Measurements from ENCODE around the gene TMEM141.

Gene TMEM141

GRCh38 chr9:136748666-136749611 lies 42.2 kb upstream of the TMEM141 start:
- H3K27me3 ChIP-seq (replicated peaks; ENCODE audit: control insufficient read depth, insufficient read depth, low read length) = no peaks in the 10 kb centered on the region; the same call in 1 of the 2 replicates

GRCh38 chr9:136750526-136750925 lies 40.6 kb upstream of the TMEM141 start:
- H3K4me3 ChIP-seq (replicated peaks; ENCODE audit: low read depth, low read length) = no peak overlapping the region
- no peaks in the 10 kb centered on the region; the same call in 1 of the 2 replicates for H3K27me3 ChIP-seq (replicated peaks; ENCODE audit: control insufficient read depth, insufficient read depth, low read length)
- no peak for TF ChIP-seq CTCF (IDR thresholded peaks at IDR 0.05; ENCODE audit: insufficient read depth, low read length, poor library complexity, severe bottlenecking)
- no peak for DNase-seq (ENCODE audit: extremely low read depth, insufficient read length)
- H3K36me3 ChIP-seq (ENCODE audit: control insufficient read depth, insufficient read depth, low read length) = no peaks in the 10 kb centered on the region

More at GRCh38 chr9:136748666-136749611, 42.2 kb upstream of the TMEM141 start:
- H3K36me3 ChIP-seq (ENCODE audit: control insufficient read depth, insufficient read depth, low read length) = no peaks in the 10 kb centered on the region
- TF ChIP-seq CTCF (IDR thresholded peaks at IDR 0.05; ENCODE audit: insufficient read depth, low read length, poor library complexity, severe bottlenecking) = no peak
- H3K4me3 ChIP-seq (replicated peaks; ENCODE audit: low read depth, low read length) = no peak overlapping the region
- no peak for DNase-seq (ENCODE audit: extremely low read depth, insufficient read length)

GRCh38 chr9:136751244-136751643 lies 39.9 kb upstream of the TMEM141 start:
- no peak for TF ChIP-seq CTCF (IDR thresholded peaks at IDR 0.05; ENCODE audit: insufficient read depth, low read length, poor library complexity, severe bottlenecking)
- Histone ChIP-seq H3K36me3 (ENCODE audit: control insufficient read depth, insufficient read depth, low read length) (no peaks in the 10 kb centered on the region), H3K27me3 (replicated peaks; ENCODE audit: control insufficient read depth, insufficient read depth, low read length) (no peaks in the 10 kb centered on the region; the same call in 1 of the 2 replicates), H3K4me3 (replicated peaks; ENCODE audit: low read depth, low read length) (no peak overlapping the region)
- no peak for DNase-seq (ENCODE audit: extremely low read depth, insufficient read length)

GRCh38 chr9:136751814-136752213 lies 39.3 kb upstream of the TMEM141 start:
- no peak for TF ChIP-seq CTCF (IDR thresholded peaks at IDR 0.05; ENCODE audit: insufficient read depth, low read length, poor library complexity, severe bottlenecking)
- no peak for DNase-seq (ENCODE audit: extremely low read depth, insufficient read length)
- no peaks in the 10 kb centered on the region; the same call in 1 of the 2 replicates for H3K27me3 ChIP-seq (replicated peaks; ENCODE audit: control insufficient read depth, insufficient read depth, low read length)
- no peaks in the 10 kb centered on the region for H3K36me3 ChIP-seq (ENCODE audit: control insufficient read depth, insufficient read depth, low read length)
- H3K4me3 ChIP-seq (replicated peaks; ENCODE audit: low read depth, low read length) = no peak overlapping the region

- H3K27me3 ChIP-seq (replicated peaks; ENCODE audit: control insufficient read depth, insufficient read depth, low read length) = no peaks in the 10 kb centered on the region
- no peak overlapping the region for H3K4me3 ChIP-seq (replicated peaks; ENCODE audit: low read depth, low read length)
- DNase-seq (ENCODE audit: extremely low read depth, insufficient read length) = no peak
- TF ChIP-seq CTCF (IDR thresholded peaks at IDR 0.05; ENCODE audit: insufficient read depth, low read length, poor library complexity, severe bottlenecking) = no peak
- no peaks in the 10 kb centered on the region for H3K36me3 ChIP-seq (ENCODE audit: control insufficient read depth, insufficient read depth, low read length)
Observed at GRCh38 chr9:136753371-136754058, 37.6 kb upstream of the TMEM141 start.

Measured in GM06990 (cell line).